GM12872 (cell line): ENCODE results near the gene IZUMO2.

Experiments used
- TF ChIP-seq, protein P1 (sequence below): IDR thresholded peaks from 3 replicates; pipeline ENCODE4 v1.5.1; 2011; ENCODE audit warnings: low read depth, mild to moderate bottlenecking, low read length, moderate library complexity; ENCODE audit not compliant: insufficient read depth

IZUMO2 gene

DNA sequence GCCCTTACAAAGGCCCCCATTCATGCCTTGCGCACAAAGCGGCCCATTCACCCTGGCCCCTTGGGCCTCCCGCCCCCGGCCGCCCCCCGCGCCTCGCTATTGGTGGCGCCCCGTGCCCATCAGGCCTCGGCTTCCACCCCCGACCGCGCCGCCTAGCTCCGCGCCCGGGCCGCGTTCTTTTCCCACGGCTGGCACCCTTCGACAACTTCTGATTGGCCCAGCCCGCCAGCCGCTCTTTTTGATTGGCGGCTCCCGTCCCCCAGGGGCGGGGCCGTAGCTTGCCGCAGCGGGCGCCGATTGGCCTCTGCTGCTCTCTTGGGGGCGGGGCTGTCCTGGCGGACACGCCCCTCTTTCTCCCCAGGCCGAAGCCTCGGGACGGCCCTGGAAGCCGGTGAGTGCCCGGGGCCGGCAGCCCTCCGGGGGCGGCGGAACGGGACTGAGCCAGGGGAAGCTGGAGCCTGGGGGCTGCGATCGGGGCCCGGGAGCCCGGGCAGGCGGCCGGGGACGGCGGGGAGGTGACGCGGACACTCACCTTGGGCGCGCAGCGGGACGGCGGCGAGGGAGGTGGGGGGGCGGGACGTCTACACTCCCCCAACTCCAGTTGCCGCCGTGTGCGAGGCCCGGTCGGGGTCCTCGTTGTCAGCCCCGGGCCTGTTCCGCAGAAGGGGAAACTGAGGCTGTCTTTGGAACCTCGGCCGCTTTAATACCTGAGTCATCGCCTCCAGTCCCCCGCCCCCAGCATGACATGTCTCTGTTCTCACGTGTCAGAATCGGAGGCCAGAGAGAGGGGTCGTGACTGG is 40.4 kb upstream of the IZUMO2 start, which contains the start of gene MYH14:
Gene MYH14, plus strand, starts transcription at position 342 of the 800 bp plus-strand sequence. CDS start 6,744 bp downstream, outside the sequence.
- TF ChIP-seq, protein P1, sequence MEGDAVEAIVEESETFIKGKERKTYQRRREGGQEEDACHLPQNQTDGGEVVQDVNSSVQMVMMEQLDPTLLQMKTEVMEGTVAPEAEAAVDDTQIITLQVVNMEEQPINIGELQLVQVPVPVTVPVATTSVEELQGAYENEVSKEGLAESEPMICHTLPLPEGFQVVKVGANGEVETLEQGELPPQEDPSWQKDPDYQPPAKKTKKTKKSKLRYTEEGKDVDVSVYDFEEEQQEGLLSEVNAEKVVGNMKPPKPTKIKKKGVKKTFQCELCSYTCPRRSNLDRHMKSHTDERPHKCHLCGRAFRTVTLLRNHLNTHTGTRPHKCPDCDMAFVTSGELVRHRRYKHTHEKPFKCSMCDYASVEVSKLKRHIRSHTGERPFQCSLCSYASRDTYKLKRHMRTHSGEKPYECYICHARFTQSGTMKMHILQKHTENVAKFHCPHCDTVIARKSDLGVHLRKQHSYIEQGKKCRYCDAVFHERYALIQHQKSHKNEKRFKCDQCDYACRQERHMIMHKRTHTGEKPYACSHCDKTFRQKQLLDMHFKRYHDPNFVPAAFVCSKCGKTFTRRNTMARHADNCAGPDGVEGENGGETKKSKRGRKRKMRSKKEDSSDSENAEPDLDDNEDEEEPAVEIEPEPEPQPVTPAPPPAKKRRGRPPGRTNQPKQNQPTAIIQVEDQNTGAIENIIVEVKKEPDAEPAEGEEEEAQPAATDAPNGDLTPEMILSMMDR, result no peak

DNA sequence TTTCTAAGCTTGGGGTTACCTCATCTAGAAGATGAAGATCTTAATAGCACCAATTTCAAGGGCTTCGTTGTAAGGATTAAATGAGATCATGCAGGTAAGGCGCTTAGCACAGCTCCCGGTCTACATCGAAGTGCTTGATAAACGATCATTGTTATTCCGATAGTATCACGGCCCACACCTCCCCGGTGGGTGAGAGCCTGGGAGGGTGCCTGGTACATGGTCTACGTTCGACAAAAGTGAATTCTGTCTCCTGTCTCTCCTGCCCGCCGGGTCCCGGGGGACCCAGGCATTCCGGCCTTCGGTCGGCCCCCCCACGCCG is 39.8 kb upstream of the IZUMO2 start:
- TF ChIP-seq, protein P1, result no peak

DNA sequence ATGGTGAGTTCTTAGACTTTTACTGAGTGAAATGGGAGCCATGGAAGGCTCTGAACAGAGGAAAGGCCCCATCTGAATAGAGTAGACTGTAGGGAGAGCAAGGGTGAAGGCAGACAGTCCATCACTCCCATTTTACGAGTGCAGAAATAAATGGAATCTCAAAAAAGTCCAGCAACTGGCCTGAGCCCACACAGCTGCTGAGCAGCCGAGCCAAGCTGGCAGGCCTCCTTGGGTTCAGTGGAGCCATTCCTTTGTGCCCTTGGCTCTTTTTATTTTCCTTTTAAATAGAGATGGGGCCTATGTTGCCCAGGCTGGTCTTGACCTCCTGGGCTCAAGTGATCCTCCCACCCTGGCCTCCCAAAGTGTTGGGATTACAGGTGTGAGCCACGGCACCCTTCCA is 39.3 kb upstream of the IZUMO2 start:
- TF ChIP-seq, protein P1, result no peak

DNA sequence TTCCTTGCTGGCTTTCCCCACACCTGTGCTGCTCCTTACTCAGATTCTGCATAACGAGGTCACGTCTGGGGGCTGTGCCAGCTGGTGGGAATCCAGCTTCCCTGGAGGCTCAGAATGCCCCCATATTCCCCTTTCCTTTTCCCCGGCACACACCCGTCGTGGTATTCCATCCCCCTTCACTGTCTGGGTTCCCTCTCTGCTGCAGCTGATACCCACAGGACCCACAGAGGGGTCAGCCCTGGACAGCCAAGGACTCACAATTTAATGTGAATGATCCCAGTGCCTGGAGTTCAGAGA is 36.1 kb upstream of the IZUMO2 start:
- TF ChIP-seq, protein P1, result no peak

DNA sequence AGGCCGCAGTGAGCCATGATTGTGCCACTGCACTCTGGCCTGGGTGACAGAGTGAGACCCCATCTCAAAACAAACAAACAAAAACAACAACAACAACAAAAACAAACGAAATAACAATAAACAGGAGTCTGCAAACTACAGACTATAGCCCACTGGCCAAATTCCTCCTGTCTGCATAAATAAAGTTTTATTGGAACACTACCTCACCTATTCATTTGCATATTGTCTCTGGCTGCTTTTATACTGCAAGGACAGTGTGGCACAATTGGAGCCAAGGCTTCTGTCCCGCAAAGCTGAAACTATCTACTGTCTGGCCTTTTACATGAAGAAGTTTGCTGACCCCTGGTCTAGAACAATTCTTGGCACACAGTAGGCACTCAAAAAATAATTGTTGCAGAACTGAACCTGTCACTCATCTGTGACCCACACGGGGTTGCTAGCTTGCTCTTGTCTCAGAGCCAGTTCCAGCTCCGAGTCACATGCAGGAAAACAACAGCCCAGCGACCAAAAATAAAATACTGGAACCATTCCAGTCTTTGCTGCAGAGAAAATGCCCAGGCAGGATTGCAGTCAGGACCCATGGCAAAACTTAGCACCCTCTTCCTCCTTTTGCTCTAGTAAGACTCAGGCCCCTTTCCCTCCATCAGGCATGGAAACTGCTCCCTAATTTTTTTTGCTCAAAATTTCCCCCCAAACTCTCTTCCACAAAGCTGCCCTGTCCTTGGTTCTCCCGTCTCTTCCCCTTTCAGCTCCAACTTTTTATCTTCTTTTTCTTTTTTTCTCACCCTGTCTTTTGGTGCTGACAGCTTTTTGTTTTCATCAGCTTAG is 35.6 kb upstream of the IZUMO2 start:
- TF ChIP-seq, protein P1, result no peak

DNA sequence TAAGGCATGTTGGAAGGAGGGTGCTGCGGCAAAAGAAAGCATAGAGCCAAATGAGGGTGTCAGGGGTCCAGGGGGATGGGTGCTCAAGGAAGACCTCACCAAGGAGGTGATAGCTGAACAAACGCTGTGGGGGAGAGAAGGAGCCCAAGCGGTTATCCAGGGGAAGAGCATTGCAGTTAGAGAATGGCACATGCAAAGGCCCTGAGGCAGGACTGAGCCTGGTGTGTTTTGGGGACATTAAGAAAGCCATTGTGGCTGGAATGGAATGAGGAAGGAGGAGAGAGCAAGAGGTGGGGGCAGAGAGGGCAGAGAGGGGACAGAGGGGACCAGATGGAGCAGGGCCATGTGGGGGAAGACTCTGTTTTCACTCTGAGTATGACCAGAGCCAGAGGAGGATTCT is 34.3 kb upstream of the IZUMO2 start:
- TF ChIP-seq, protein P1, result no peak

DNA sequence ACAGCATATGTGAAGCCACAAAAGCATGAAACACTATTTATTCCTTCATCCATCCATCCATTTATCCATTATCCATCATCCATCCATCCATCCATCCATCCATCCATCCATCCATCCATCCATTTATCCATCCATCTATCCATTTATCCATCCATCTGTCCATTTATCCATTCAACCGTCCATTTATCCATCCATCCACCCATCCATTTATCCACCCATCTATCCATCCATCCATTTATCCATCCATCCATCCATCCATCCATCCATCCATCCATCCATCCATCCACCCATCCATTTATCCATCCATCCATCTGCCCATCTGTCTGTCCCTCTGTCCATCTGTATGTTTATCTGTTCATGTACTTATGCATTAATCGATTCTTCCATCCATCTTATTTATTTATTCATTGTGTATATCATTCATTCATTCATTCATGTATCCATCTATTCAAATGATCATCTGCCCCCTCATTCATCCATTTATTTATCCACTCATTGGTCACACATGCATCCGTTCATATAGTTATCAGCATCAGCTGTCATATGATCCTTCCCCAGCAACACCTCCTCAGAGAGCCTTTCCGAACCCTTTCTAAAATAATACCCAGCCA is 33.3 kb upstream of the IZUMO2 start:
- TF ChIP-seq, protein P1, result no peak
